ENCODE data around the gene AGAP1.

DNA sequence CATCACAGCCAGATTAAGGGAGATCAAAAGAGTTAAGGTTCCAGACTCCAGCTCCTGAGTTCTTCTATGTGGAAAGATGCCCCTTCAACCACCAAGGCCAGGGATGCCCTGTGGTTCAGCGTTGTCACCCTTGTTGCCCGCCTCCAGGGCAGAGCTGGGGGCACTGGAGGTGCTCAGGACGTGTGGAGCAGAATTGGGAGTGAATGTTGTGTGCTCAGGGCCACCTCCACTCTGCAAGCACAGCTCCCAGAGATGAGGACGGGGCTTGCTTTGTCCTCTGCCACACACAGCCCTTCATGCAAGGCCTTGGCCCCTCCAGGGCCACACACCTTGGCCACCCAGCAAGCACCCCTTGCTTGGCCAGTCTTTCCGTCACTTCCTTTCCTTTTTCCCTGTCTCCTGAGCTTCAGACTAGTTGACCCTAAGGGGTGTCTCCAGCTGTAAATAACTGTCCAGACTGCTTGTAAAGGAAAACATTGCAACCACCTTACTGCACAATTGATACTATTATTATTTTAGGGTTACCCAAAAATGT, 103.3 kb downstream of the AGAP1 start:
- TF ChIP-seq POLR2AphosphoS5 (IDR thresholded peaks at IDR 0.05) (no peak), EP300 (IDR thresholded peaks at IDR 0.05) (no peak)
- TF ChIP-seq, protein P1, sequence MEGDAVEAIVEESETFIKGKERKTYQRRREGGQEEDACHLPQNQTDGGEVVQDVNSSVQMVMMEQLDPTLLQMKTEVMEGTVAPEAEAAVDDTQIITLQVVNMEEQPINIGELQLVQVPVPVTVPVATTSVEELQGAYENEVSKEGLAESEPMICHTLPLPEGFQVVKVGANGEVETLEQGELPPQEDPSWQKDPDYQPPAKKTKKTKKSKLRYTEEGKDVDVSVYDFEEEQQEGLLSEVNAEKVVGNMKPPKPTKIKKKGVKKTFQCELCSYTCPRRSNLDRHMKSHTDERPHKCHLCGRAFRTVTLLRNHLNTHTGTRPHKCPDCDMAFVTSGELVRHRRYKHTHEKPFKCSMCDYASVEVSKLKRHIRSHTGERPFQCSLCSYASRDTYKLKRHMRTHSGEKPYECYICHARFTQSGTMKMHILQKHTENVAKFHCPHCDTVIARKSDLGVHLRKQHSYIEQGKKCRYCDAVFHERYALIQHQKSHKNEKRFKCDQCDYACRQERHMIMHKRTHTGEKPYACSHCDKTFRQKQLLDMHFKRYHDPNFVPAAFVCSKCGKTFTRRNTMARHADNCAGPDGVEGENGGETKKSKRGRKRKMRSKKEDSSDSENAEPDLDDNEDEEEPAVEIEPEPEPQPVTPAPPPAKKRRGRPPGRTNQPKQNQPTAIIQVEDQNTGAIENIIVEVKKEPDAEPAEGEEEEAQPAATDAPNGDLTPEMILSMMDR (IDR thresholded peaks at IDR 0.05) = no peak

Measured in sigmoid colon (tissue), 4 donors.